GM12878 (cell line): Measurements from ENCODE around the gene AP2A2. TPM values are rescaled to one million over a fixed set of nuclear protein-coding genes. Genes with fewer than 3 reads are reported as not detected.

Experiments used
- ATAC-seq: fragments of 200-7000 bp; cut with Tn5 transposase; 3 replicates; pipeline ENCODE4 v1.9.1; 2020; ENCODE audit warnings: mild to moderate bottlenecking, moderate library complexity
- BruUV-seq: library from RNA; stranded (reverse); fragments of 400-500 nt; replicated peaks from 2 replicates; lab custom pipeline; 2021; lab: Mats Ljungman, UMichigan
- CTCF ChIA-PET: fragments of 300-600 bp; sonication (Branson Sonifier 250); formaldehyde crosslinking; extraction: SDS; loops from one replicate; lab custom pipeline; 2021; ENCODE audit warnings: inconsistent platforms; lab: Yijun Ruan, JAX
- POLR2A ChIA-PET: fragments of 350-600 bp; formaldehyde crosslinking; extraction: SDS; loops from one replicate; lab custom pipeline; 2021; ENCODE audit warnings: inconsistent platforms; lab: Charles Lee
- RAD21 ChIA-PET: fragments of 300-600 bp; sonication (Branson Sonifier 250); formaldehyde crosslinking; loops from one replicate; lab custom pipeline; 2023; ENCODE audit warnings: antibody characterized with exemption; ENCODE audit not compliant: unreplicated experiment; lab: Charles Lee
- SMC1A ChIA-PET: fragments of 300-600 bp; sonication (Branson Sonifier 250); formaldehyde crosslinking; loops from one replicate; lab custom pipeline; 2023; ENCODE audit not compliant: unreplicated experiment, uncharacterized antibody; lab: Charles Lee
- DNase-seq: peaks from one replicate; pipeline ENCODE4 v3.0.0-alpha.2; 2011; ENCODE audit warnings: low read depth, low spot score
- FAIRE-seq: peaks from 3 replicates; lab custom pipeline; 2011; peaks lifted over from hg19 to GRCh38; lab: Jason Lieb, UNC
- H2AFZ ChIP-seq: 2 replicates; pipeline ENCODE4 v1.6.0; 2011; ENCODE audit warnings: low read depth, low read length, control low read depth; ENCODE audit not compliant: control insufficient read depth
- H3K27ac ChIP-seq: 2 replicates; pipeline ENCODE4 v1.5.1; 2011; ENCODE audit warnings: control low read depth; ENCODE audit not compliant: control insufficient read depth, insufficient read depth
- H3K27me3 ChIP-seq, 2 experiments: replicated peaks in 1 of 2; 2 replicates each; pipeline versions ENCODE4 v1.6.0 to v1.6.1; 2011; ENCODE audit warnings: low read length in 1 of 2; ENCODE audit not compliant: control insufficient read depth in 2 of 2, insufficient read depth in 2 of 2
- H3K36me3 ChIP-seq, 2 experiments: 2 replicates each; pipeline ENCODE4 v1.5.1; 2011; ENCODE audit warnings: low read length in 1 of 2; ENCODE audit not compliant: control insufficient read depth in 2 of 2, insufficient read depth in 2 of 2
- H3K4me1 ChIP-seq: 2 replicates; pipeline ENCODE4 v1.6.1; 2011; ENCODE audit warnings: mild to moderate bottlenecking, low read length, moderate library complexity, mixed read lengths; ENCODE audit not compliant: control insufficient read depth, insufficient read depth
- H3K4me2 ChIP-seq: 2 replicates; pipeline ENCODE4 v1.6.0; 2011; ENCODE audit warnings: control low read depth; ENCODE audit not compliant: control insufficient read depth, insufficient read depth
- H3K4me3 ChIP-seq: fragments of 200-600 bp; sonication (generic); 2 replicates; pipeline ENCODE4 v1.5.1; 2016
- H3K79me2 ChIP-seq: 2 replicates; pipeline ENCODE4 v1.6.0; 2011; ENCODE audit warnings: low read length; ENCODE audit not compliant: control insufficient read depth, insufficient read depth
- H3K9ac ChIP-seq: 2 replicates; pipeline ENCODE4 v1.8.0; 2011; ENCODE audit warnings: low read length, control low read depth, mixed read lengths; ENCODE audit not compliant: control insufficient read depth, insufficient read depth
- H3K9me3 ChIP-seq: replicated peaks from 3 replicates; pipeline ENCODE4 v1.5.1; 2011; ENCODE audit warnings: mild to moderate bottlenecking, low read length; ENCODE audit not compliant: control insufficient read depth, insufficient read depth
- H4K20me1 ChIP-seq: 2 replicates; pipeline ENCODE4 v1.6.0; 2011; ENCODE audit not compliant: control insufficient read depth, insufficient read depth
- BHLHE40 ChIP-seq, 2 experiments: fragments of 450-650 bp in 1 of 2; IDR thresholded peaks; 2 replicates each; pipeline ENCODE4 v1.6.1; 2011 to 2017; ENCODE audit warnings: low read depth in 2 of 2, borderline replicate concordance in 1 of 2, improper control_type of control experiment in 1 of 2, low read length in 1 of 2, mild to moderate bottlenecking in 1 of 2
- BMI1 ChIP-seq: fragments of 450-650 bp; IDR thresholded peaks from 2 replicates; pipeline ENCODE4 v1.6.1; 2016; ENCODE audit warnings: mild to moderate bottlenecking, moderate library complexity, borderline replicate concordance
- CBFB ChIP-seq: IDR thresholded peaks from 2 replicates; pipeline ENCODE4 v1.6.1; 2016; ENCODE audit warnings: antibody characterized with exemption, low read depth
- EED ChIP-seq: sonication (generic); IDR thresholded peaks from 2 replicates; pipeline ENCODE4 v1.6.1; 2016; ENCODE audit warnings: antibody characterized with exemption, low read depth
- EP300 ChIP-seq, 2 experiments: fragments of 150-350 bp in 1 of 2; IDR thresholded peaks; 2 replicates each; pipeline ENCODE4 v1.6.1; 2011 to 2012; ENCODE audit warnings: low read depth in 2 of 2, low read length in 2 of 2, borderline replicate concordance in 1 of 2, improper control_type of control experiment in 1 of 2, inconsistent platforms in 1 of 2; ENCODE audit not compliant: control insufficient read depth in 1 of 2
- FOXK2 ChIP-seq: fragments of 450-650 bp; IDR thresholded peaks from 2 replicates; pipeline ENCODE4 v1.6.1; 2017; ENCODE audit warnings: mild to moderate bottlenecking, moderate library complexity
- HDAC2 ChIP-seq: fragments of 200-600 bp; sonication (generic); IDR thresholded peaks from 2 replicates; pipeline ENCODE4 v1.6.1; 2017
- HDGF ChIP-seq: fragments of 450-650 bp; IDR thresholded peaks from 2 replicates; pipeline ENCODE4 v1.6.1; 2016; ENCODE audit warnings: antibody characterized with exemption
- IRF4 ChIP-seq: IDR thresholded peaks from 2 replicates; pipeline ENCODE4 v1.6.1; 2011; ENCODE audit warnings: low read depth, low read length
- PML ChIP-seq: IDR thresholded peaks from 2 replicates; pipeline ENCODE4 v1.6.1; 2012; ENCODE audit warnings: low read length, inconsistent platforms
- RAD51 ChIP-seq: fragments of 450-650 bp; IDR thresholded peaks from 2 replicates; pipeline ENCODE4 v1.6.1; 2016; ENCODE audit warnings: moderate library complexity, mild to moderate bottlenecking, inconsistent platforms
- TARDBP ChIP-seq: IDR thresholded peaks from 2 replicates; pipeline ENCODE4 v1.6.1; 2016; ENCODE audit warnings: borderline replicate concordance
- WGBS: methylation state at CpG from one replicate; pipeline ENCODE4 v1.1.6; 2016; ENCODE audit warnings: low lambda C conversion rate; ENCODE audit not compliant: insufficient replicate concordance, insufficient coverage; ENCODE audit errors: missing lambda C conversion rate; 5-methylcytosine and 5-hydroxymethylcytosine counted together
- in situ Hi-C: fragments of 300-500 bp; cut with MboI; formaldehyde crosslinking; loops from 9 replicates; pipeline ENCODE4 v1.14.3; 2018; ENCODE audit warnings: mixed read lengths
- intact Hi-C: fragments of 100-400 bp; cut with micrococcal nuclease; formaldehyde crosslinking; loops from one replicate; pipeline ENCODE4 v1.14.2; 2022; ENCODE audit not compliant: unreplicated experiment
- polyA plus RNA-seq, 11 experiments: library from polyadenylated mRNA; depleted of rRNA in 4 of 11; unstranded in 6 of 11; stranded (reverse) in 5 of 11; fragments of >200 nt; fragmentation: Nextera tagmentation in 4 of 11; fragmentation: Illumina TruSeq in 1 of 11; extraction: Ambion mirVana in 4 of 11; extraction: Trizol in 1 of 11; gene quantifications; 1 replicate in 1 of 11; 2 replicates in 10 of 11; pipeline versions ENCODE4 v1.2.1 to v1.2.3, GENCODE V29; 2011 to 2016; ENCODE audit warnings: inconsistent platforms in 2 of 11, missing spikeins in 2 of 11, low read depth in 1 of 11
- total RNA-seq, 4 experiments: library from RNA; depleted of rRNA in 3 of 4; stranded (reverse); fragments of >200 nt in 3 of 4; fragmentation: Illumina TruSeq in 1 of 4; extraction: Trizol in 1 of 4; gene quantifications; 2 replicates each; pipeline versions ENCODE4 v1.2.1 to v1.2.3, GENCODE V29; 2013 to 2021
- TF ChIP-seq, protein P1 (sequence below): IDR thresholded peaks from 2 replicates; pipeline ENCODE4 v1.6.1; 2012; ENCODE audit warnings: mild to moderate bottlenecking, low read depth, low read length
- TF ChIP-seq, protein P2 (sequence below): fragments of 450-650 bp; IDR thresholded peaks from 2 replicates; pipeline ENCODE4 v1.6.1; 2016; ENCODE audit warnings: mild to moderate bottlenecking, moderate library complexity, borderline replicate concordance
- TF ChIP-seq, protein P3 (sequence below): fragments of 450-650 bp; IDR thresholded peaks from 2 replicates; pipeline ENCODE4 v1.6.1; 2016; ENCODE audit warnings: mild to moderate bottlenecking

The AP2A2 gene
- total and polyA plus RNA-seq, 10 of the 15 experiments (the other 5 are each of a cell fraction or from before 2014, with no cell fraction given) = 0.58 to 48.8 (median 18.2) TPM

DNA sequence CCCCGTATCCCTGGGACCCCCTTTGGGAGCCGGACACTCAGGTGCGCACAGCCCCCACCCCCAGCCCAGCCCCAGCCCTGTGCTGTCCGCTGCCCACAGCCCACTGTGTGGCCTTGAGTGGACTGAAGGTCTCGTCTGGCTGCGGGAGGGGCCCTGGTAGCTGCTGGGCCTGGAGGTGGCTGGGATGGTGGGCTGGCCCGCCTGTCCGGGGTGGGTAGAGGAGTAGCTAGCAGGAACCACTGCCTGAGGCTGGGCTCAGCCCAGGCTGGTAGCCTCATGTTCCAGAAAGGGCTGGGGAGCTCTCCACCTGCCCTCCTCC is 115.4 kb downstream of the AP2A2 start:
- Histone ChIP-seq H3K4me2 (no peak overlapping the region), H3K4me3 (no peak overlapping the region), H3K36me3 (no peaks in the 10 kb centered on the region), H4K20me1 (no peaks in the 10 kb centered on the region), H2AFZ (no peak overlapping the region), H3K79me2 (no peaks in the 10 kb centered on the region), H3K27me3 (no peaks in the 10 kb centered on the region), H3K27ac (no peak overlapping the region), H3K9me3 (no peaks in the 10 kb centered on the region), H3K9ac (no peak overlapping the region), H3K4me1 (no peaks in the 10 kb centered on the region)
- in situ Hi-C loops (no loop called here), intact Hi-C loops (no loop called here)
- DNase-seq (no peak), FAIRE-seq (no peak), ATAC-seq (no peak)
- ChIA-PET SMC1A (no interaction called here), RAD21 (no interaction called here), CTCF (no interaction called here), POLR2A (no interaction called here)
- WGBS = 49% methylated on average over 7 of the region's 8 CpGs
- no TSS peak for BruUV-seq
- no peak for TF ChIP-seq HDAC2
- no peak for TF ChIP-seq TARDBP
- TF ChIP-seq, protein P1, sequence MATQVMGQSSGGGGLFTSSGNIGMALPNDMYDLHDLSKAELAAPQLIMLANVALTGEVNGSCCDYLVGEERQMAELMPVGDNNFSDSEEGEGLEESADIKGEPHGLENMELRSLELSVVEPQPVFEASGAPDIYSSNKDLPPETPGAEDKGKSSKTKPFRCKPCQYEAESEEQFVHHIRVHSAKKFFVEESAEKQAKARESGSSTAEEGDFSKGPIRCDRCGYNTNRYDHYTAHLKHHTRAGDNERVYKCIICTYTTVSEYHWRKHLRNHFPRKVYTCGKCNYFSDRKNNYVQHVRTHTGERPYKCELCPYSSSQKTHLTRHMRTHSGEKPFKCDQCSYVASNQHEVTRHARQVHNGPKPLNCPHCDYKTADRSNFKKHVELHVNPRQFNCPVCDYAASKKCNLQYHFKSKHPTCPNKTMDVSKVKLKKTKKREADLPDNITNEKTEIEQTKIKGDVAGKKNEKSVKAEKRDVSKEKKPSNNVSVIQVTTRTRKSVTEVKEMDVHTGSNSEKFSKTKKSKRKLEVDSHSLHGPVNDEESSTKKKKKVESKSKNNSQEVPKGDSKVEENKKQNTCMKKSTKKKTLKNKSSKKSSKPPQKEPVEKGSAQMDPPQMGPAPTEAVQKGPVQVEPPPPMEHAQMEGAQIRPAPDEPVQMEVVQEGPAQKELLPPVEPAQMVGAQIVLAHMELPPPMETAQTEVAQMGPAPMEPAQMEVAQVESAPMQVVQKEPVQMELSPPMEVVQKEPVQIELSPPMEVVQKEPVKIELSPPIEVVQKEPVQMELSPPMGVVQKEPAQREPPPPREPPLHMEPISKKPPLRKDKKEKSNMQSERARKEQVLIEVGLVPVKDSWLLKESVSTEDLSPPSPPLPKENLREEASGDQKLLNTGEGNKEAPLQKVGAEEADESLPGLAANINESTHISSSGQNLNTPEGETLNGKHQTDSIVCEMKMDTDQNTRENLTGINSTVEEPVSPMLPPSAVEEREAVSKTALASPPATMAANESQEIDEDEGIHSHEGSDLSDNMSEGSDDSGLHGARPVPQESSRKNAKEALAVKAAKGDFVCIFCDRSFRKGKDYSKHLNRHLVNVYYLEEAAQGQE = no peak
- no peak for TF ChIP-seq FOXK2
- TF ChIP-seq BHLHE40 (IDR thresholded peaks at IDR 0.05; ENCODE audit: borderline replicate concordance in 1 of 2, low read depth in 2 of 2, low read length in 1 of 2) = no peak
- TF ChIP-seq HDGF = no peak
- no peak for TF ChIP-seq BMI1
- TF ChIP-seq CBFB = no peak
- no peak for TF ChIP-seq PML
- TF ChIP-seq EED = no peak
- TF ChIP-seq, protein P2, sequence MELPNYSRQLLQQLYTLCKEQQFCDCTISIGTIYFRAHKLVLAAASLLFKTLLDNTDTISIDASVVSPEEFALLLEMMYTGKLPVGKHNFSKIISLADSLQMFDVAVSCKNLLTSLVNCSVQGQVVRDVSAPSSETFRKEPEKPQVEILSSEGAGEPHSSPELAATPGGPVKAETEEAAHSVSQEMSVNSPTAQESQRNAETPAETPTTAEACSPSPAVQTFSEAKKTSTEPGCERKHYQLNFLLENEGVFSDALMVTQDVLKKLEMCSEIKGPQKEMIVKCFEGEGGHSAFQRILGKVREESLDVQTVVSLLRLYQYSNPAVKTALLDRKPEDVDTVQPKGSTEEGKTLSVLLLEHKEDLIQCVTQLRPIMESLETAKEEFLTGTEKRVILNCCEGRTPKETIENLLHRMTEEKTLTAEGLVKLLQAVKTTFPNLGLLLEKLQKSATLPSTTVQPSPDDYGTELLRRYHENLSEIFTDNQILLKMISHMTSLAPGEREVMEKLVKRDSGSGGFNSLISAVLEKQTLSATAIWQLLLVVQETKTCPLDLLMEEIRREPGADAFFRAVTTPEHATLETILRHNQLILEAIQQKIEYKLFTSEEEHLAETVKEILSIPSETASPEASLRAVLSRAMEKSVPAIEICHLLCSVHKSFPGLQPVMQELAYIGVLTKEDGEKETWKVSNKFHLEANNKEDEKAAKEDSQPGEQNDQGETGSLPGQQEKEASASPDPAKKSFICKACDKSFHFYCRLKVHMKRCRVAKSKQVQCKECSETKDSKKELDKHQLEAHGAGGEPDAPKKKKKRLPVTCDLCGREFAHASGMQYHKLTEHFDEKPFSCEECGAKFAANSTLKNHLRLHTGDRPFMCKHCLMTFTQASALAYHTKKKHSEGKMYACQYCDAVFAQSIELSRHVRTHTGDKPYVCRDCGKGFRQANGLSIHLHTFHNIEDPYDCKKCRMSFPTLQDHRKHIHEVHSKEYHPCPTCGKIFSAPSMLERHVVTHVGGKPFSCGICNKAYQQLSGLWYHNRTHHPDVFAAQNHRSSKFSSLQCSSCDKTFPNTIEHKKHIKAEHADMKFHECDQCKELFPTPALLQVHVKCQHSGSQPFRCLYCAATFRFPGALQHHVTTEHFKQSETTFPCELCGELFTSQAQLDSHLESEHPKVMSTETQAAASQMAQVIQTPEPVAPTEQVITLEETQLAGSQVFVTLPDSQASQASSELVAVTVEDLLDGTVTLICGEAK = no peak
- TF ChIP-seq, protein P3, sequence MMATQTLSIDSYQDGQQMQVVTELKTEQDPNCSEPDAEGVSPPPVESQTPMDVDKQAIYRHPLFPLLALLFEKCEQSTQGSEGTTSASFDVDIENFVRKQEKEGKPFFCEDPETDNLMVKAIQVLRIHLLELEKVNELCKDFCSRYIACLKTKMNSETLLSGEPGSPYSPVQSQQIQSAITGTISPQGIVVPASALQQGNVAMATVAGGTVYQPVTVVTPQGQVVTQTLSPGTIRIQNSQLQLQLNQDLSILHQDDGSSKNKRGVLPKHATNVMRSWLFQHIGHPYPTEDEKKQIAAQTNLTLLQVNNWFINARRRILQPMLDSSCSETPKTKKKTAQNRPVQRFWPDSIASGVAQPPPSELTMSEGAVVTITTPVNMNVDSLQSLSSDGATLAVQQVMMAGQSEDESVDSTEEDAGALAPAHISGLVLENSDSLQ = no peak
- TF ChIP-seq EP300 (IDR thresholded peaks at IDR 0.05; ENCODE audit: borderline replicate concordance in 1 of 2, control insufficient read depth in 1 of 2, low read depth in 2 of 2, low read length in 2 of 2) = no peak
- no peak for TF ChIP-seq RAD51
- TF ChIP-seq IRF4 = no peak
